MM.1S (cell line): ENCODE results near the gene GTF2F2.

Experiments
- DNase-seq: peaks from one replicate; pipeline ENCODE4 v3.0.0-alpha.2; 2015
- H2AFZ ChIP-seq: fragments of 300-600 bp; sonication (generic); 2 replicates; pipeline ENCODE4 v1.6.0; 2016; ENCODE audit warnings: antibody characterized with exemption, low read length
- H3F3A ChIP-seq: fragments of 300-600 bp; sonication (generic); 2 replicates; pipeline ENCODE4 v1.6.1; 2016; ENCODE audit warnings: mild to moderate bottlenecking, antibody characterized with exemption, low read length, moderate library complexity, mixed read lengths; ENCODE audit not compliant: insufficient read depth
- H3K27ac ChIP-seq: fragments of 300-600 bp; sonication (generic); 2 replicates; pipeline ENCODE4 v1.5.1; 2016; ENCODE audit warnings: mild to moderate bottlenecking, low read length
- H3K27me3 ChIP-seq: fragments of 300-600 bp; sonication (generic); replicated peaks from 2 replicates; pipeline ENCODE4 v1.6.0; 2016; ENCODE audit warnings: low read length; ENCODE audit not compliant: insufficient read depth
- H3K36me3 ChIP-seq: fragments of 300-600 bp; sonication (generic); replicated peaks from 2 replicates; pipeline ENCODE4 v1.6.1; 2016; ENCODE audit warnings: mild to moderate bottlenecking, low read length, mixed read lengths; ENCODE audit not compliant: insufficient read depth
- H3K4me1 ChIP-seq: fragments of 300-600 bp; sonication (generic); 2 replicates; pipeline ENCODE4 v1.6.1; 2016; ENCODE audit warnings: low read length, mixed read lengths
- H3K4me2 ChIP-seq: fragments of 300-600 bp; sonication (generic); 2 replicates; pipeline ENCODE4 v1.6.0; 2016; ENCODE audit warnings: low read depth, low read length
- H3K4me3 ChIP-seq: fragments of 300-600 bp; sonication (generic); 2 replicates; pipeline ENCODE4 v1.5.1; 2016; ENCODE audit warnings: low read length, mixed read lengths
- H3K79me2 ChIP-seq: fragments of 300-600 bp; sonication (generic); 2 replicates; pipeline ENCODE4 v1.6.1; 2016; ENCODE audit warnings: mixed run types, low read length, mixed read lengths
- H3K9ac ChIP-seq: fragments of 300-600 bp; sonication (generic); 2 replicates; pipeline ENCODE4 v1.6.1; 2016; ENCODE audit warnings: low read length, mixed read lengths
- H3K9me2 ChIP-seq: fragments of 300-600 bp; sonication (generic); replicated peaks from 2 replicates; pipeline ENCODE4 v1.6.1; 2016; ENCODE audit warnings: mild to moderate bottlenecking, low read length, mixed read lengths; ENCODE audit not compliant: insufficient read depth
- H3K9me3 ChIP-seq: fragments of 300-600 bp; sonication (generic); replicated peaks from 2 replicates; pipeline ENCODE4 v1.6.1; 2016; ENCODE audit warnings: mild to moderate bottlenecking, low read length, mixed read lengths; ENCODE audit not compliant: insufficient read depth
- H4K20me1 ChIP-seq: fragments of 300-600 bp; sonication (generic); 2 replicates; pipeline ENCODE4 v1.6.1; 2016; ENCODE audit warnings: mild to moderate bottlenecking, low read length, moderate library complexity, mixed read lengths; ENCODE audit not compliant: insufficient read depth
- EZH2 ChIP-seq: fragments of 300-600 bp; sonication (generic); optimal IDR thresholded peaks from 2 replicates; pipeline ENCODE3; 2017; ENCODE audit warnings: low read depth, mild to moderate bottlenecking, antibody characterized with exemption, low read length, mixed read lengths
- EZH2phosphoT487 ChIP-seq: fragments of 300-600 bp; sonication (generic); IDR thresholded peaks from 2 replicates; pipeline ENCODE4 v1.6.1; 2018; ENCODE audit warnings: antibody characterized with exemption, low read length
- TF ChIP-seq, protein P1 (sequence below): fragments of 300-600 bp; sonication (generic); IDR thresholded peaks from 2 replicates; pipeline ENCODE4 v1.5.1; 2016; ENCODE audit warnings: antibody characterized with exemption, low read length, mixed read lengths

The GTF2F2 gene

GRCh38 chr13:45327253-45327955 is 207.1 kb downstream of the GTF2F2 start:
- H3K27me3 ChIP-seq, result no peaks in the 10 kb centered on the region
- no peaks in the 10 kb centered on the region for H3K9me3 ChIP-seq
- 0 out of 2 replicates have a peak, but pooled peaks cover under 1% of the 10 kb centered on the region for H3F3A ChIP-seq
- H3K4me3 ChIP-seq, result no peak overlapping the region
- H3K9me2 ChIP-seq, result no peaks in the 10 kb centered on the region
- H3K27ac ChIP-seq, result no peak overlapping the region
- no peak for DNase-seq
- no peaks in the 10 kb centered on the region for H4K20me1 ChIP-seq
- H3K9ac ChIP-seq, result no peak overlapping the region
- H3K36me3 ChIP-seq, result no peaks in the 10 kb centered on the region
- H3K79me2 ChIP-seq, result no peaks in the 10 kb centered on the region
- no peaks in the 10 kb centered on the region for H3K4me1 ChIP-seq
- TF ChIP-seq, protein P1, sequence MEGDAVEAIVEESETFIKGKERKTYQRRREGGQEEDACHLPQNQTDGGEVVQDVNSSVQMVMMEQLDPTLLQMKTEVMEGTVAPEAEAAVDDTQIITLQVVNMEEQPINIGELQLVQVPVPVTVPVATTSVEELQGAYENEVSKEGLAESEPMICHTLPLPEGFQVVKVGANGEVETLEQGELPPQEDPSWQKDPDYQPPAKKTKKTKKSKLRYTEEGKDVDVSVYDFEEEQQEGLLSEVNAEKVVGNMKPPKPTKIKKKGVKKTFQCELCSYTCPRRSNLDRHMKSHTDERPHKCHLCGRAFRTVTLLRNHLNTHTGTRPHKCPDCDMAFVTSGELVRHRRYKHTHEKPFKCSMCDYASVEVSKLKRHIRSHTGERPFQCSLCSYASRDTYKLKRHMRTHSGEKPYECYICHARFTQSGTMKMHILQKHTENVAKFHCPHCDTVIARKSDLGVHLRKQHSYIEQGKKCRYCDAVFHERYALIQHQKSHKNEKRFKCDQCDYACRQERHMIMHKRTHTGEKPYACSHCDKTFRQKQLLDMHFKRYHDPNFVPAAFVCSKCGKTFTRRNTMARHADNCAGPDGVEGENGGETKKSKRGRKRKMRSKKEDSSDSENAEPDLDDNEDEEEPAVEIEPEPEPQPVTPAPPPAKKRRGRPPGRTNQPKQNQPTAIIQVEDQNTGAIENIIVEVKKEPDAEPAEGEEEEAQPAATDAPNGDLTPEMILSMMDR, result no peak
- TF ChIP-seq EZH2 (no peak), EZH2phosphoT487 (no peak)
- no peak overlapping the region for H3K4me2 ChIP-seq
- H2AFZ ChIP-seq, result no peak overlapping the region

DNA sequence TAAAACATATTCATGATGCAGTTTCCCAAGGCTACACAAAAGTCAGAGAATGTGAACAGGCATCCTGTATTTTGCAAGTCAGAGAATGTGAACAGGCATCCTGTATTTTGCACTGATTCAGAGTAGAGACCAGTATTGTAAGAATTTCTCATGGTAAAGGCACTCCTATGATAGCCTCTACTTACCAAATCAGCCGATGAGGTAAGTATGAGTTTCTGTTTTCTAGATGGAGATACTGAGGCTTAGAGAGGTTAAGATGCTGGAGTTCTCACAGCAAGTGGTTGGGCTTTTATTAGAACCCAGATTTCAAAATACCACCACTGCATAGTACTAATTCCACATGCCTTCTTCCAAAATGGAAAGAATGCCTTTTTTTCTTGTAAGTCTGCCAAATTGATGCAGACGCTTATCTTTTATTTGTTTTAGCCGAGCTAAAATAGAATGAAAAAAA is 208.4 kb downstream of the GTF2F2 start:
- Histone ChIP-seq H3K27ac (no peak overlapping the region), H3K9me3 (no peaks in the 10 kb centered on the region), H4K20me1 (no peaks in the 10 kb centered on the region), H3K4me3 (no peak overlapping the region), H3F3A (0 out of 2 replicates have a peak, but pooled peaks cover 3% of the 10 kb centered on the region), H3K9ac (no peak overlapping the region), H2AFZ (no peak overlapping the region), H3K9me2 (no peaks in the 10 kb centered on the region), H3K79me2 (no peaks in the 10 kb centered on the region), H3K27me3 (no peaks in the 10 kb centered on the region), H3K36me3 (no peaks in the 10 kb centered on the region), H3K4me2 (no peak overlapping the region), H3K4me1 (no peaks in the 10 kb centered on the region)
- TF ChIP-seq, protein P1, result no peak
- TF ChIP-seq EZH2 (no peak), EZH2phosphoT487 (no peak)
- no peak for DNase-seq

DNA sequence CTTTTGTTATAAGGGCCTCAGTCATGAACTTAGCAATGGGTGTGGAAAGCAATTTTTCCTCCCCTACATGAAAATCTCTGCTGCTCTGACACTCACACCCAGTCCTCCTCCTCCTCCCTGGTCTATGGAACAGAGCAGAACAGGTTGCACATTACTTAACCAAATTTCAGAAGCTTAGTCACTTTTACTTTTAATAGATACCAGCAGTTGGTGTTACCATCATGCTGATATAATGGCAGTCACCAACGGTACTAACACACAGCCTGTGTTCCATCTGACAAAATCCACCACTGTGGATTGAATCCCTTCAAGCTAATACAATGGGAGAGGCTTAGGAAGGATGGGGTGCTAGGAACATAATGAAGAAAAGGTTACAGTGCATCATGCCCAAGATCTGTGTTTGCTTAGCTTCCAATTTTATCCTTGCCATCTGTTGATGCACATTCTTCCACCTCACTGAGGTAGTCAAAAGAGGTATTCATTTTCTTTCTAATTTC is 210.9 kb downstream of the GTF2F2 start:
- Histone ChIP-seq H3F3A (0 out of 2 replicates have a peak, but pooled peaks cover 7% of the 10 kb centered on the region), H3K4me2 (no peak overlapping the region), H2AFZ (no peak overlapping the region), H3K9ac (no peak overlapping the region), H3K27ac (no peak overlapping the region), H3K79me2 (no peaks in the 10 kb centered on the region), H3K4me1 (no peaks in the 10 kb centered on the region), H3K9me2 (no peaks in the 10 kb centered on the region), H3K9me3 (no peaks in the 10 kb centered on the region), H4K20me1 (0 out of 2 replicates have a peak, but pooled peaks cover 2% of the 10 kb centered on the region), H3K27me3 (no peaks in the 10 kb centered on the region), H3K4me3 (no peak overlapping the region), H3K36me3 (no peaks in the 10 kb centered on the region; the same call in 1 of the 2 replicates)
- no peak for TF ChIP-seq EZH2phosphoT487
- TF ChIP-seq, protein P1, result no peak
- no peak for DNase-seq
